ENCODE measurements around the gene DAP. TPM values are rescaled to one million over a fixed set of nuclear protein-coding genes. Genes with fewer than 3 reads are reported as not detected.
A peak's percentile ranks its signal among the peaks of the same experiment; 100 is the strongest.

The DAP gene
- total and polyA plus RNA-seq, 12 donors = 14.2 to 52.5 (median 28.0) TPM

DNA sequence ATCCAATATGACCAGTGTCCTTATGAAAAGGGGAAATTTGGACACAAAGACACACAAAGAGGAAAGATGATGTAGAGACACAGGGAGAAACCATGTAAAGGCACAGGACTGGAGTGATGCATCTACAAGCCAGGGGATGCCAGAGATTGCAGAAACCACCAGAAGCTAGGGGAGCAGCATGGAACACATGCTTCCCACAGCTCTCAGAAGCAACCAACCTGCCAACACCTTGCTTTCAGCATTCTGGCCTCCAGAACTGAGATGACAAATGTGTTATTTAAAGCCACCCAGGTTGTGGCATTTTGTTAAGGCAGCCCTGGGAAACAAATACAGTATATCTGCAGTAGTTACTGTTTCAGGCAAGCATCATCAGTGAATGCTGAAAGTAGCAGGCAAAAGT, 23.2 kb downstream of the DAP start:
- H3K4me3 ChIP-seq = no peak overlapping the region
- no peak for ATAC-seq
- TF ChIP-seq, protein P1, sequence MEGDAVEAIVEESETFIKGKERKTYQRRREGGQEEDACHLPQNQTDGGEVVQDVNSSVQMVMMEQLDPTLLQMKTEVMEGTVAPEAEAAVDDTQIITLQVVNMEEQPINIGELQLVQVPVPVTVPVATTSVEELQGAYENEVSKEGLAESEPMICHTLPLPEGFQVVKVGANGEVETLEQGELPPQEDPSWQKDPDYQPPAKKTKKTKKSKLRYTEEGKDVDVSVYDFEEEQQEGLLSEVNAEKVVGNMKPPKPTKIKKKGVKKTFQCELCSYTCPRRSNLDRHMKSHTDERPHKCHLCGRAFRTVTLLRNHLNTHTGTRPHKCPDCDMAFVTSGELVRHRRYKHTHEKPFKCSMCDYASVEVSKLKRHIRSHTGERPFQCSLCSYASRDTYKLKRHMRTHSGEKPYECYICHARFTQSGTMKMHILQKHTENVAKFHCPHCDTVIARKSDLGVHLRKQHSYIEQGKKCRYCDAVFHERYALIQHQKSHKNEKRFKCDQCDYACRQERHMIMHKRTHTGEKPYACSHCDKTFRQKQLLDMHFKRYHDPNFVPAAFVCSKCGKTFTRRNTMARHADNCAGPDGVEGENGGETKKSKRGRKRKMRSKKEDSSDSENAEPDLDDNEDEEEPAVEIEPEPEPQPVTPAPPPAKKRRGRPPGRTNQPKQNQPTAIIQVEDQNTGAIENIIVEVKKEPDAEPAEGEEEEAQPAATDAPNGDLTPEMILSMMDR (IDR thresholded peaks at IDR 0.05) = no peak
- intact Hi-C loops (cut with DNase I) = no loop called here
- no peaks in the 10 kb centered on the region for H3K27me3 ChIP-seq
- no peak for DNase-seq
- no peak overlapping the region for H3K27ac ChIP-seq
- peaks cover 0 to 40% (median 11%) of the 10 kb centered on the region in 9 donors for H3K36me3 ChIP-seq
- H3K9me3 ChIP-seq = peaks cover 0 to 27% (median 8%) of the 10 kb centered on the region in 11 donors
- H3K4me1 ChIP-seq = peaks cover 0 to 24% (median 11%) of the 10 kb centered on the region in 9 donors

DNA sequence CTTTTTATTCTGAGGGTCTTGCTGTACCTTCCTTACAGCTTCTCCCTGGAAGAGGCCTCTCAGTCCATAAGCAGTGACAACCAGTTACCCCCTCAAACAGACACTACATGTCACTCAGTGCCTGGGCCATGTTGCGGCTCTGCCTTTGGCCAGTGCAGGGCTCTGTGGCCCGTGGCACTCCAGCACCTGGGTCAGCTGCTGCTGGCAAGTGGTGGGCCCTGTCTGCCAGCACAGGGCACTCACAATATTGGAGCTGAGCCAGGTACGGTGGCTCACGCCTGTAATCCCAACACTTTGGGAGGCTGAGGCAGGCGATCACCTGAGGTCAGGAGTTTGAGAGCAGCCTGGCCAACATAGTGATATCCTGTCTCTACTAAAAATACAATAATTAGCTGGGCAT, 24.2 kb downstream of the DAP start:
- no peak overlapping the region for H3K4me3 ChIP-seq
- TF ChIP-seq, protein P1 (IDR thresholded peaks at IDR 0.05) = no peak
- DNase-seq (no peak), ATAC-seq (peak in 6 of 8 donors; percentile 18 to 50 (median 36))
- no peaks in the 10 kb centered on the region for H3K27me3 ChIP-seq
- intact Hi-C loops (cut with DNase I) = no loop called here
- H3K4me1 ChIP-seq = peaks cover 0 to 24% (median 11%) of the 10 kb centered on the region in 9 donors
- peaks cover 0 to 27% (median 8%) of the 10 kb centered on the region in 11 donors for H3K9me3 ChIP-seq
- H3K36me3 ChIP-seq = peaks cover 0 to 43% (median 17%) of the 10 kb centered on the region in 9 donors
- H3K27ac ChIP-seq = no peak overlapping the region
- WGBS, 2 donors = 80 to 82% methylated on average over 5 of the region's 5 CpGs

DNA sequence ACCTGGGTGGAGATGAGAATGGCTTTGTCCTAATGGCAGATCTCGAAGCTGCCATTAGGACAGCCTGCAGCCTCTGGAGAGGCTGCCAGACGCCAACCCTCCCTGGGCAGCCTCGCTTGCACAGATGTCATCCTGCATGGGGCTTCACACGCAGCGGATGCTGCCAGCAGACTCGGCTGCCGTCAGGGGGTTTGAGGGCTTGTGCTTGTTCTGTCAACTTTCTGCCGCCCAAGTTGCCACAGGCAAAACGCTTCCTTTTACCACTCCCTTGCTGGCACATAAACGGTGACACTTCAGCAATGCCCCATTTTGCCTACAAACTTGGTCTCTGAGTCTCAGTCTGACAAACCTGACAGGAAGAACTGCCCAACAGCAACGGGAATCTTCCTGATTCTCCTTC, 24.7 kb downstream of the DAP start:
- no peak overlapping the region for H3K4me3 ChIP-seq
- intact Hi-C loops (cut with DNase I) = no loop called here
- DNase-seq (no peak), ATAC-seq (peak in 2 of 8 donors; percentile 14 to 24)
- 83 to 90% methylated on average over 11 of the region's 11 CpGs for WGBS, 2 donors
- no peaks in the 10 kb centered on the region for H3K27me3 ChIP-seq
- no peak overlapping the region for H3K27ac ChIP-seq
- TF ChIP-seq, protein P1 (IDR thresholded peaks at IDR 0.05) = no peak
- peaks cover 0 to 27% (median 11%) of the 10 kb centered on the region in 9 donors for H3K4me1 ChIP-seq
- H3K9me3 ChIP-seq = peaks cover 0 to 25% (median 8%) of the 10 kb centered on the region in 11 donors
- H3K36me3 ChIP-seq = peaks cover 0 to 43% (median 13%) of the 10 kb centered on the region in 9 donors

DNA sequence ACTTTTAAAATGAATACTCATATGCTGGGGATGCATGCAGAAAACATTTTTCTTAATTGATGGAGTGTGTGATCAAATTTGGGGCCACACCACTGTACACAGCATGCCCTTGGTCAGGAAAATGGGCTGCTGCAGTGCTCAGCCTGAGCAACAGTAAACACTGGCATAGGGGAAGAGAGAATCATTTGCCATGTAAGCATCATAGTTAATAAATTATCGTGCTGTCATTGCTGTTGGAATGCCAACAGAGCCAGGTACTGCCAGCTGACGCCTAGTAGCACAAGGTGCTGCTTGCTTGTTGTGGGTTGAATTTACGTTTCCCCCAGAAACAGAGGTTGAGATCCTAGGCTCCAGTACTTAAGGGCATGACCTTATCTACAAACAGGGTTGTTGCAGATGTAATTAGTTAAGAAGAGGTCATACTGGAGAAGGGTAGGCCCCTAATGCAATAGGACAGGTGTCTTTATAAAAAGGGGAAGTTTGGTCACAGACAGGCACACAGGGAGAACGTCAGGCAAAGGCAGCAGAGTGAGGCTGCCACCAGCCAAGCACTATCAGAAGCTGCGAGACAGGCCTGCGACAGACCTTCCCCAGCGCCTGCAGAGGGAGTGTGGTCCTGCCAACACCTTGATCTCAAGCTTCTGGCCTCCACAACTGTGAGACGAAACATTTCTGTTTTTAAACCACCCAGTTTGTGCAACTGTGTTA, 25.3 kb downstream of the DAP start:
- TF ChIP-seq, protein P1 (IDR thresholded peaks at IDR 0.05) = peak in 3 of 9 donors; percentile 22 to 24 (median 23)
- peak in 7 of 8 donors; percentile 49 to 89 (median 76) for ATAC-seq
- peaks cover 0 to 38% (median 7%) of the 10 kb centered on the region in 9 donors for H3K36me3 ChIP-seq
- H3K4me1 ChIP-seq = peaks cover 0 to 29% (median 11%) of the 10 kb centered on the region in 9 donors
- DNase-seq = peak in 1 of 2 donors; percentile 29
- H3K27me3 ChIP-seq = no peaks in the 10 kb centered on the region
- H3K4me3 ChIP-seq = no peak overlapping the region
- WGBS, 2 donors = 59 to 66% methylated on average over 8 of the region's 8 CpGs
- H3K27ac ChIP-seq = no peak overlapping the region
- intact Hi-C loops (cut with DNase I) = no loop called here
- H3K9me3 ChIP-seq = peaks cover 0 to 19% (median 6%) of the 10 kb centered on the region in 11 donors
